ENCODE measurements around the gene PACRG.

PACRG gene

DNA sequence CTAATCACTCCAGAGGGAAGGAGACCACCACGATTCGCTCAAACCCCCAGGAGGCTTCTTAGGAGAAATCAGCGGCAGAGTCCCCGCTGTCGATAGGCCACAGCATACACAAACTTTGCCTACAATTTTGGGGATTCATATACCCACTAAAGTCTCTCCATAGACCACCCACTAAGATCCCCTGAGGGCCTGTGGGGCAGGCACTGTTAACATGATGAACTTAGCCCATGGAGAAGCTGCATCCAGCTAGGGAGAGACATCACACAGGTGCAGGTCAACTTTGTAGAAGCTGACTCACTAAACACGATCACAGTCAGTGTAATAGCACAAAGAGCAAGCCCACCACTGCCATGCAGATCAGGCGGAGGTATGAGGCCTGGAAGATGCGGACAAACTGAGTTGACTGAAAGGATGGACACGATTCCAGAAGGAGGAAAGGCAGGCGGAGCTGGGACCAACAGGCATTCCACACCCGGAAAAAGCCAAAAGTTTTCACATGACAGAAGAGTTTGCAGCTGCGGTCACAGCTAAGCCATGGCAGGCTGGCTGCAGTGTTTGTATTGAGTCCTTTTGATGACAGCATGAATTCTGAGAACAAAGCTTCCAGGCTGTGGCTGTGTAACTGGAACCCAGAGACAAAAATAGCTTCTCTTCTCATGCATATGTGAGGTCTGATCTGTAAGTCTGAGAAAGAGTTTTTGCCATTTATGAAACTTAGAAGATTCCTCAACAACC lies 611.1 kb downstream of the PACRG start:
- no peak overlapping the region for H3K4me3 ChIP-seq (ENCODE audit: low read depth, low read length)
- no peak for DNase-seq (ENCODE audit: low read depth)
- TF ChIP-seq CTCF (IDR thresholded peaks at IDR 0.05; ENCODE audit: low read depth, low read length) (no peak), MAX (IDR thresholded peaks at IDR 0.05; ENCODE audit: low read depth, low read length) (no peak), MYC (IDR thresholded peaks at IDR 0.05; ENCODE audit: low read depth, low read length) (no peak), POLR2A (IDR thresholded peaks at IDR 0.05; ENCODE audit: extremely low read depth, insufficient read length) (no peak)

DNA sequence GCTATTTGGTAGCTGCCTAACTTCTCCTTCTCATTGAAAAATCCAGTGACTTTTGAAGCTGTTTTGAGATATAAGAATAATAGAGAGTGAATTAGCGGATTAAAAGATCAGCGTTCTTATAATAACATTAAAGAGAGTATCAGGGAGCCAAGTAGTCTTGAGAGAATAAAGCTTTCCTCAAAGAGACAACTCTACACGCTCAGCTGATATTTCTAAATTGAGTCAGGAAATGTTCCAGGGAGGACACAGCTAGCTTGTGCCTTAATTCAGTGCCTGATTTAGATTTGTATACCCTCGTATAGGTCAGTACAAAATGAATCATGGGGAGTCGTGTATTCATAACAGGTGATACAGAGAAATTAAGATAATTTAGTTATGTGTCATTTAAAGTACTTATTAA lies 611.7 kb downstream of the PACRG start:
- DNase-seq (ENCODE audit: low read depth) = no peak
- H3K4me3 ChIP-seq (ENCODE audit: low read depth, low read length) = no peak overlapping the region

GRCh38 chr6:163340201-163340887 lies 612.6 kb downstream of the PACRG start:
- TF ChIP-seq MYC (IDR thresholded peaks at IDR 0.05; ENCODE audit: low read depth, low read length) = no peak
- TF ChIP-seq CTCF (IDR thresholded peaks at IDR 0.05; ENCODE audit: low read depth, low read length) = peak; percentile 7
- TF ChIP-seq MAX (IDR thresholded peaks at IDR 0.05; ENCODE audit: low read depth, low read length) = no peak
- no peak for DNase-seq (ENCODE audit: low read depth)
- no peak overlapping the region for H3K4me3 ChIP-seq (ENCODE audit: low read depth, low read length)

More for the DNA sequence above, 611.7 kb downstream of the PACRG start:
- no peak for TF ChIP-seq POLR2A (IDR thresholded peaks at IDR 0.05; ENCODE audit: extremely low read depth, insufficient read length)

DNA sequence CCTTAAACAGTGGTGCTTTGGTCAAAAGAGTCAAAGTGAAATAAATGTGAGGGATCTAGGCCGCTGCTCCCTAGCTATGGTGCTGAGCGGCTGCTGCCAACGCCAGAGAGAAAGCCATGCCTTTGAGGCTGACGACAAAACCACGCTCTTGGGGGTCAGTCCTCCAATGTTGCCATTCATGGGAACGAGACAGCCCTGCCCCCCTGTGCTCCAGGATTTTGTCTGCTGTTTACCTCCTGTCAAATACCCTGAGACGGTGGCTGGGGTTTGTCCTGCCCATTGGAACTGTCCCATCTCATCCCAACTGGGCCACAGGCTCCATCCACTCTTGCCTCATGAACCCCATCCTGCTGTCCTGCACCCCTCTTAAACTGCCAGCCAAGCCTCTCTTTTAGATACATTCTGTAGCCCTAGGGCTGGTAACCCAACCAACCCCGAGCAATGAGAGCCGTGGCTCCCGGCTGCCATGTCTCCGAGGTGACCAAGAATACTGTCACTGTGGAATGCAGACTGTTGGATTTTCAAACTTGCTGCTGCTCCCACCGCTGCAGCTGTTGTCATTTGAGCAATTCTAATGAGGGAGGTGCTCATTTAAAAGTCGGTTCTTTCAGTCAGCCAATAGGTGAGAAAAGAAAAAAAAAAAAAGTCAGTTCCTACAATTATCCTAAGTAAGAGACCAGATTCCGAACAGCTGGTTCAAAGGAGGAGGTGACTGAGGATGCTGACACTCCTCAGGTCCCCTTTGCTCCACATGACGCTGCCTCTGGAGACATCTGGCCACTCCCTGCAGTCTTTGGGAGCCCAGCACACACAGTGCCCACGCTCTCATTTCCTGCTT lies 613.7 kb downstream of the PACRG start:
- DNase-seq (ENCODE audit: low read depth) = no peak
- H3K4me3 ChIP-seq (ENCODE audit: low read depth, low read length) = no peak overlapping the region
- TF ChIP-seq POLR2A (IDR thresholded peaks at IDR 0.05; ENCODE audit: extremely low read depth, insufficient read length) (no peak), MAX (IDR thresholded peaks at IDR 0.05; ENCODE audit: low read depth, low read length) (no peak), CTCF (IDR thresholded peaks at IDR 0.05; ENCODE audit: low read depth, low read length) (no peak), MYC (IDR thresholded peaks at IDR 0.05; ENCODE audit: low read depth, low read length) (no peak)

GRCh38 chr6:163342571-163343539 lies 615.1 kb downstream of the PACRG start:
- DNase-seq (ENCODE audit: low read depth) = no peak
- TF ChIP-seq MYC (IDR thresholded peaks at IDR 0.05; ENCODE audit: low read depth, low read length) (no peak), CTCF (IDR thresholded peaks at IDR 0.05; ENCODE audit: low read depth, low read length) (no peak), POLR2A (IDR thresholded peaks at IDR 0.05; ENCODE audit: extremely low read depth, insufficient read length) (no peak), MAX (IDR thresholded peaks at IDR 0.05; ENCODE audit: low read depth, low read length) (no peak)
- H3K4me3 ChIP-seq (ENCODE audit: low read depth, low read length) = no peak overlapping the region

Data from NB4 (cell line).